ENCODE results near the gene SLC23A3.

DNA sequence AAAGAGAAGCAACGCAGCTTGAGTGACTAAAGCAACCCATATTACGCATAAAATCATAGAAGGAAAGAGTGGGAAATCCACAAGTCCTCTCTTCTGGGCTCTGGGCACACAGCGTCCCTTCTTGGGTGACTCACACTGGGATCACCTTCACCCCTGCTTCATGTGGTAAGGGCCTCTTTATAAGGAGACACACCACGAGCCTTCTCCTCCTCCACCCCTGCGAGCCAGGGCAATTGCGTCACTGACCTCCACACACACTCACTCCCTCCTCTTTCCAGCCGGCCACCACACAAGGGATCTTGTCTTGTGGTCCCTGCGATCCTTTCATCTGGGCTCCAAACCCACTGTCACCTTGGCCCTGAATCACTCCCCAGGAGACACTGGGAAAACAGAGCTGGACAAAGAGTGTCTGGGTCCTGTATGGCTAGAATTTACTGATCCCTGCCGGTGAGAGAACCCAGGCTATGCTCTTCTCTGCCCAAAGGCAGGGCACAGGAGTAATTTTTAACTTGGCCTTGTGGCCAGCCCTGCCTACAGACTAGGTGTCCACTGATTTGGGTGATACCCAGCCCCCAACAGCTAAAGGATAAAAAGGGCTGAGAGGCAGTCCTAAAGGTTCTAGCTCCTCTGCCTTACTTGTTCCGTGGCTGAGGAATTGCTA is 44.5 kb downstream of the SLC23A3 start:
- TF ChIP-seq, protein P1, sequence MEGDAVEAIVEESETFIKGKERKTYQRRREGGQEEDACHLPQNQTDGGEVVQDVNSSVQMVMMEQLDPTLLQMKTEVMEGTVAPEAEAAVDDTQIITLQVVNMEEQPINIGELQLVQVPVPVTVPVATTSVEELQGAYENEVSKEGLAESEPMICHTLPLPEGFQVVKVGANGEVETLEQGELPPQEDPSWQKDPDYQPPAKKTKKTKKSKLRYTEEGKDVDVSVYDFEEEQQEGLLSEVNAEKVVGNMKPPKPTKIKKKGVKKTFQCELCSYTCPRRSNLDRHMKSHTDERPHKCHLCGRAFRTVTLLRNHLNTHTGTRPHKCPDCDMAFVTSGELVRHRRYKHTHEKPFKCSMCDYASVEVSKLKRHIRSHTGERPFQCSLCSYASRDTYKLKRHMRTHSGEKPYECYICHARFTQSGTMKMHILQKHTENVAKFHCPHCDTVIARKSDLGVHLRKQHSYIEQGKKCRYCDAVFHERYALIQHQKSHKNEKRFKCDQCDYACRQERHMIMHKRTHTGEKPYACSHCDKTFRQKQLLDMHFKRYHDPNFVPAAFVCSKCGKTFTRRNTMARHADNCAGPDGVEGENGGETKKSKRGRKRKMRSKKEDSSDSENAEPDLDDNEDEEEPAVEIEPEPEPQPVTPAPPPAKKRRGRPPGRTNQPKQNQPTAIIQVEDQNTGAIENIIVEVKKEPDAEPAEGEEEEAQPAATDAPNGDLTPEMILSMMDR (IDR thresholded peaks at IDR 0.05; ENCODE audit: low read length), result no peak
- TF ChIP-seq EZH2 (IDR thresholded peaks at IDR 0.05; ENCODE audit: borderline replicate concordance, low read length), result no peak
